GM19043 (cell line): ENCODE results near the gene AKTIP.

Source experiments
- ATAC-seq: cut with Tn5 transposase; IDR thresholded peaks from one replicate; pipeline ENCODE4 v1.9.1; 2021; ENCODE audit warnings: low read depth; ENCODE audit not compliant: unreplicated experiment

Gene AKTIP

DNA sequence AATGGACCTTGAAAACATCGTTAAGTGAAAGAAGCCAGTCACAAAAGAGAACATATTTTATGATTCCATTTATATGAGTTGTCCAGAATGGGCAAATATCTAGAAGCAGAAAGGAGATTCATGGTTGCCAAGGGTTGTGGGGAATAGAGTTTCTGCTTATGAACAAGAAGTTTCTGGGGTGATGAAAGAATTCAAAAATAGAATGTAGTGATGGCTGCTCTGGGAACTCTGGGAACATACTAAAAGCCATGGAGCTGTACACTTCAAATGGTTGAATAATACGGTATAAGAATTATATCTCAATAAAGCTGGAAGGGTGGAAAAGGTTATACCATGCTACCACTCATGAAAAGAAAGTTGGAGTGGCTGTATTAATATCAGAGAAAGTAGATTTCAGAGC, 18.5 kb downstream of the AKTIP start:
- no peak for ATAC-seq

DNA sequence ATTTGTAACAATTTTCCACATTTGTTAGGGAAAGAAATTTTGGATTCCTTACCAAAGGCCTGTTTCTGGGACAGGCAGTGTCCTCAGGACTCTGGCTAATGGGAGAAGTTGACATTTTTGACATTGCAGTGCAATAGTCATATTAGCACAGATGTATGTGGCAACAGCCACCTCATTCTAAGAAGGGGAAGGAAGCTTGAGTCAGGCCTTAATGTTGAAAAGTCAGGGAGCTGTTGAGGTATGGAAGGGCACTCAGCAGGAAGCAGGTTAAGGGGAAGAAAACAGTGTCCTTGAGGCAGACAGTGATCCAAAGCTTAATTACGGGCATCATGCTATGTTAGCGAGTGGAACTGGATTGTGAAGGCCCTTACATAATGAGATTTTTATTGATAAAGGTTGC, 20.9 kb downstream of the AKTIP start:
- no peak for ATAC-seq

DNA sequence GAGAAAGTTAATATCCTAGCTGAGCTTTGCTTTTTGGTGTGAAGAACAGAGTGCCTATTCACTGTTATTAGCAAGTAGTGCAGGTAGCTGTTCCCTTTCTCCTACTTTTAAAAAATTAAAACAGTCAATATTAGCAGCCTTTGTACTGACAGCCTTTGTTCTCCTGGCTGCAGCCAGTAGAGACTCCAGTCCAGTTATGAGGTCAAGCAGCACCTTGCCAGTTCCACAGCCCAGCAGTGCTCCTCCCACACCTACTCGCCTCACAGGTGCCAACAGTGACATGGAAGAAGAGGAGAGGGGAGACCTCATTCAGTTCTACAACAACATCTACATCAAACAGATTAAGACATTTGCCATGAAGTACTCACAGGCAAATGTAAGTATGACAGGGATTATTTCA, 22.6 kb downstream of the AKTIP start:
- no peak for ATAC-seq

DNA sequence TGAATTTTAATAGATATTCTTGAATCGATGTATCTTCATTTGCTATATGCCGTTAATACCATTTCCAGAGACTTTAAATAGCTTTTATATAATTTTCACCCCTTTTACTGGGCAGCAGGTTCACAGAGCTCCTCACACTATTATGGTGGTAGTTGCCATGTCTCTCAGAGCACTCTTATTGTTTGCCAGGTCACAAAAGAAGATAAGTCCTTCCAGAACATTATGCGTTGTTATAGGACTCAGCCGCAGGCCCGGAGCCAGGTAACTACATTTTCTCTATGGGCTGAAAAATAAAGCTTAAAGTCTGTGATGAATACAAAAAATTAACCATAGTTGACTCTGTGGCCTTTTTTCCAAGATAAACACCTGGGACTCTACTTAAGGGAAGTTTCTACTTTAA, 24.0 kb downstream of the AKTIP start:
- no peak for ATAC-seq

DNA sequence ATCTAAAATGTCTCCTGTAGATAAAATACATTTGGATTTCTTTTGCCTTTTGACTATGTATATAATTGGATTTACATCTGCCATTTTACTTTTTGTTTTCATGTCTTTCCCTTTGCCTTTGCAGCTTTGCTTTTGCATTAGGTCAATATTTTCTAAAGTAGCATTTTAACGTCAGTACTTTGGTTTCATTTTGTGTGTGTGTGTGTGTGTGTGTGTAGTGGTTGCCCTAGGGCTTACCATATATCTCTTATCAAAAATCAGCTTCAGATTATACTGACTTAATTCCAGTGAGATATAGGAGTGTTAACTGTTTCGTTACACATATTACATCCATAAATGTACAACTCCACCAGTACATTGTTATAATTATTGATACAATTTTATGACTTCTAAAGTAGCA, 26.1 kb downstream of the AKTIP start:
- ATAC-seq, result no peak

DNA sequence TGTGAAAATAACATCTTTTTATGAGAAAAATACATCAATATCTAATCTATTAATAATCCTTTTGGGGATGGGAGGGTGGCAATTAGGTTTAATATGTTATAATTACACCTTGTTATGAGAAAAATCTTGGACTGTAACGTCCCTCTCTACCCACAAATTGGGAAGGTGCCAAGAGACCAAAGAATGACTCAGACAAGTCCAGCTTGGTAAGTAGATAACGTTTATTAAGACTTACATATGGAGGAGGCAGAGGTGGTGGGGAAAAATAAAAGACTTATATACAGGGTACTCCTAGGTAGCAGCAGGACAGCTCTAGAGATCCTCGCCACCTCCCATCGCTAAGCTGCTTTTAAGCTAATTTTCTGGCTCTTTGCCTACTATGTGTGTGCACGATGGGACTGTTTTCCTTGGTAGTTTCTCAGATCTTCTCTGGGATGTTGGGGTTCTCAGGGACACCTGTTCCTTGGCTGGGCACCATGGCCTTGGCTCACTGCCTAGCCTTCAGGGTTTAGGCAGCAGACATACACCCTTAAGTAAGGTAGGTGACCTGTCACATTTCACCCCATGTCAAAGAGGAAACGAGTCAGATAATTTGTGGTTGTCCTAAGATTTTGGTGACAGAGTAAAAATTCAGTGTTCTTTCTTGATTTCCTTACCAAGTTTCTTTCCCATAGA, 37.3 kb downstream of the AKTIP start:
- ATAC-seq, result no peak

DNA sequence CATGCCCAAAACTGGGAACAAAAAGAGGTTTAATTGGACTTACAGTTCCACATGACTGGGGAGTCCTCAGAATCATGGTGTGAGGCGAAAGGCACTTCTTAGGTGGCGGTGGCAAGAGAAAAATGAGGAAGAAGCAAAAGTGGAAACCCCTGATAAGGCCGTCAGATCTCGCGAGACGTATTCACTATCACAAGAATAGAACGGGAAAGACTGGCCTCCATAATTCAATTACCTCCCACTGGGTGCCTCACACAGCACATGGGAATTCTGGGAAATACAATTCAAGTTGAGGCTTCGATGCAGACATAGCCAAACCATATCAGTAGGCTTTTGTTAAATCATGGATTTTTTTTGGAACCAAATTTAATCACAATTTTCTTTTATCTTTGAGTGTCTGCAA, 44.4 kb downstream of the AKTIP start:
- ATAC-seq, result no peak

DNA sequence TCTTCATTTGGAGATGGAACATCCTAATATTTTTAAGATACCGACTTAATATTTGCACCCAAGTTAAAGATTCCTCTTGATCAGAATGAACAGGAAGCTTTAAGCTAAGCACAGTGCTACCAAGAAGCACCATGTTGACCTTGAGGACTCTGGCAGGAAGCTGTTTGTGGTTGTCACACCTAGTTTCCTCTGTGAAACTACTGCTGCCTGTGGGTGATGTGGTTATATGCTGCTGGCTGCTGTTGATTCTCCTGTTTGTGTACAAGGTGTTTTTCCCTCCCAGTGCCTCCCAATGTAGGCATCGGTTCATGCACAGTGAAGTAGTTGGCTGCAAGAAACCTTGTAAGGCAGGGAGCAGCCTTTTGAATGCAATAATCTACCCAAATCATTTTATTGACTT, 45.3 kb downstream of the AKTIP start:
- ATAC-seq, result peak; percentile 100

DNA sequence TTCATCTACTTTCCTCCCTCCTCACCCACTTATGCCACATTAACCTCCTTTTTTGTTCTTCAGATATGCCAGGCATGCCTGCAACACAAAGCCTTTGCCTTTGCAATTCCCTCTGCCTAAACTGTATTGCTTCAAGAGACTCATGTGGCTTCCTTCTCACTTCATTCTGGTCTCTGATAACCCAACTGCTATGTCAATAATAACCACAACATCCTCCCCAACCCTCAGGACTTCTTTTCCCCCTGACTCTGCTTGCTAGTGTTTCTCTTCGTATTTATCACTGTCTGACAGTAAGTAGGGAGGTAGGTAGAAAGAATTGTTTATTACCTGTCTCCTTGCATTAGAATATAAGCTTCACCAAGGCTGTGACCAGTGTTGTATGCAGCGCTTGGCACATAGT, 46.4 kb downstream of the AKTIP start:
- ATAC-seq, result no peak

DNA sequence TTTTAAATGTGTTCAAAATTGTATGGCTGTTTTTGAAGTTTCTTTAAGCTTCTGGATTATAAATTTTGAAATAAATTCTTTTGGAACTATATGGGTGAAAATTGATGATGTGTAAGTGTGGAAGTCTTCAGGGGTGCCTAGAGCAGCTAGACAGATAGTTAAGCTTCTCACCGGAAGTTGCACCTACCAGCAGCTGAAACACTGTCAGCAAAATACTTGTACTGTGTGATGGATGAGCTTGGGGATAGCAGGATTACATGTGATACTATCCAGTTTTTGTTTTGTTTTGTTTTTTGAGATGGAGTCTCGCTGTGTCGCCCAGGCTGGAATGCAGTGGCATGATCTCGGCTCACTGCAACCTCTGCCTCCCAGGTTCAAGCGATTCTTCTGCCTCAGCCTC, 49.1 kb downstream of the AKTIP start:
- ATAC-seq, result no peak

DNA sequence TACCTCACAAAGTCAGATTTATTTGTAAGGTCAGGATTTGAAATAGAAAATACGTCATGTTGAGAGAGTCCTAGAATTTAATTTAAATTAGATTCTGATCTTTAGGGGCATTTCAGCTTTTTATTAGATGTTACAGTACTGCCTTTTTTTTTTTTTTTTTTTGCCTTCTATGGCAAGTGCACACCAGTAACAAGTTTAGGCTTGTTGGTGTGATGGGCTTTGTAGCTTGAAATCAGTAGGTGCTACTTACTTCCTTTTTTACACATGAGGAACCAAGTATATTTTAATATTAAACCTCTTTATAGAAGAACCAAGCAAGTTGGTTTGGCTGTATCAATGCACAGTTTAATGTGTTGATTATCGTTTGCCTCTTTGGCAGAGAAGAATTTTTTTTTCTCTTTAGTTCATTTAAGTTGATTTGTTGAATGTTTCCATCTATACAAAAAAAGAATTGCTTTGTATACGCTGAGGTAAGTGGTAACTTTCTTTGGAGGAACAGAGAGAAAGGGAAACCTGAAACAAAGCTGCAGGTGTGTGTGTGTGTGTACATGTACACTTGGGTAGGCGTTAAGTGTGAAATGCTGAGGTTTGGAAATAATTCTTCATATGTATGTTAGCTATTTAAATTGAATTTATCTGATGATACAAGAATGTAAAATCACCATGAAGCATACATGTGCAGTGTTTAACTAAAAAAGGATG, 53.0 kb downstream of the AKTIP start:
- no peak for ATAC-seq

DNA sequence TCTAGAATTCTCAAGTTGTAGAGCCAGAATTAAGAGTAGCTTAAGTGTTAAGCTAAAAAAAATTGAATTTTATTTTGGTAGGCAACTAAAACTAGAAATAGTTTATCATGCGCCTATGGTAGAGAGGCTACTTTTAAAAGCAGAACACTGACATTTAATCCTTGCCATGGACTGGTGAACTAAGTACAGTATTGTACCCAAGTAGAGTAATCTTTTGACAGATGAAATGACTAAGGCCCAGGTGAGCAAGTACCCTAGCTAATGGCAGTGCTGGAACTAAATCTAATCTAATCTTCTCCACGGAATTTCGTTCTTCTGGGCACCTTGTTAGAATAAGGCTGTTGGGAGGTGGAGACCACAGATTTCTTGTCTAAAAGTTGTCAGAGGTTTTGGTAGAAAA, 56.9 kb downstream of the AKTIP start:
- no peak for ATAC-seq

DNA sequence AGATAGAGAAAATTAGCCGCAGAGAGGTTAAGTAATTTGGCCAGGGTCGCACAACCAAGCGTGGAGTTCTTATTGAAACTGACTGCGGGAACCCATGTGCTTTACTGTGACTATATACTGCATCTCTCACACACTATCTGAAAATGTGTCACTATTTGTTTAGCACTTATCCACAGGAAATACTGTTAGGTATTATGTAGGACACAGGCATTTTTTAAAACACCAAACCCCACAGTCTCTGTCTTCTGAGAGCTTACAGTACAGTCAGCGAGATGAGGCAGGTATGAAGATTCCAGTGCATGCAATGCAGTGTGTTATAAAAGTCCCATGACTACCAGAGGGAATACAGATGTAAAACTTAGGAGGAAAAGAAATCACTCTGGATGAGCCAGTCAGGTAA, 57.5 kb downstream of the AKTIP start:
- ATAC-seq, result no peak
